HepG2 (cell line): ENCODE measurements around the gene C1QTNF12. TPM values are rescaled to one million over a fixed set of nuclear protein-coding genes. Genes with fewer than 3 reads are reported as not detected.
A peak's percentile ranks its signal among the peaks of the same experiment; 100 is the strongest.

ENCODE experiments used
- ATAC-seq: fragments of 200-7000 bp; cut with Tn5 transposase; 3 replicates; pipeline ENCODE4 v1.9.1; 2020; ENCODE audit warnings: mild to moderate bottlenecking, moderate library complexity
- BruUV-seq: library from RNA; stranded (reverse); fragments of 400-500 nt; replicated peaks from 2 replicates; lab custom pipeline; 2021; lab: Mats Ljungman, UMichigan
- CTCF ChIA-PET: fragments of 300-600 bp; formaldehyde crosslinking; extraction: SDS; loops from one replicate; lab custom pipeline; 2021; ENCODE audit warnings: low total read pairs, inconsistent platforms, low intra/inter-chr PET ratio; lab: Yijun Ruan, JAX
- POLR2A ChIA-PET: fragments of 350-600 bp; sonication (Branson Sonifier 250); formaldehyde crosslinking; loops from one replicate; lab custom pipeline; 2020; ENCODE audit warnings: antibody characterized with exemption, inconsistent platforms; lab: Yijun Ruan, JAX
- DNase-seq: peaks from one replicate; pipeline ENCODE4 v3.0.0-alpha.2; 2015; ENCODE audit warnings: low spot score
- FAIRE-seq: peaks from 3 replicates; lab custom pipeline; 2011; peaks lifted over from hg19 to GRCh38; lab: Jason Lieb, UNC
- H2AFZ ChIP-seq: one replicate; pipeline ENCODE4 v1.6.1; 2011; ENCODE audit warnings: low read length, inconsistent platforms
- H3K27ac ChIP-seq: fragments of 300-600 bp; 3 replicates; pipeline ENCODE4 v1.8.0; 2011; ENCODE audit warnings: mixed run types, mild to moderate bottlenecking, mixed read lengths, low read length, inconsistent platforms; ENCODE audit not compliant: insufficient read depth; ENCODE audit errors: extremely low read length
- H3K27me3 ChIP-seq, 2 experiments: fragments of 200-600 bp in 1 of 2; 2 replicates in 1 of 2; 3 replicates in 1 of 2; pipeline versions ENCODE4 v1.6.0 to v1.8.0; 2011; ENCODE audit warnings: low read length in 2 of 2, mild to moderate bottlenecking in 2 of 2, moderate library complexity in 2 of 2, inconsistent platforms in 1 of 2; ENCODE audit not compliant: insufficient read depth in 2 of 2, control insufficient read depth in 1 of 2
- H3K36me3 ChIP-seq, 2 experiments: fragments of 200-600 bp in 1 of 2; replicated peaks in 1 of 2; 2 replicates in 1 of 2; 3 replicates in 1 of 2; pipeline versions ENCODE4 v1.5.1 to v1.8.0; 2011; ENCODE audit warnings: low read length in 2 of 2, inconsistent platforms in 1 of 2; ENCODE audit not compliant: insufficient read depth in 2 of 2, control insufficient read depth in 1 of 2
- H3K4me1 ChIP-seq: 2 replicates; pipeline ENCODE4 v1.5.1; 2012; ENCODE audit warnings: low read length, inconsistent platforms; ENCODE audit not compliant: insufficient read depth
- H3K4me2 ChIP-seq: 2 replicates; pipeline ENCODE4 v1.6.0; 2011; ENCODE audit warnings: low read depth, low read length, inconsistent platforms
- H3K4me3 ChIP-seq, 3 experiments: fragments of 200-600 bp in 1 of 3; sonication (generic), shearing (Covaris generic) in 1 of 3; replicated peaks in 1 of 3; 2 replicates each; pipeline ENCODE4 v1.5.1; 2011 to 2016; ENCODE audit warnings: low read length in 3 of 3, inconsistent platforms in 2 of 3, low read depth in 2 of 3, mild to moderate bottlenecking in 2 of 3, control low read depth in 1 of 3, mixed read lengths in 1 of 3; ENCODE audit not compliant: insufficient read depth in 1 of 3
- H3K79me2 ChIP-seq: one replicate; pipeline ENCODE4 v1.6.1; 2011; ENCODE audit warnings: low read length, inconsistent platforms; ENCODE audit not compliant: insufficient read depth
- H3K9ac ChIP-seq: 2 replicates; pipeline ENCODE4 v1.6.0; 2011; ENCODE audit warnings: mild to moderate bottlenecking, low read depth, low read length, inconsistent platforms; ENCODE audit not compliant: insufficient read depth
- H3K9me3 ChIP-seq: 2 replicates; pipeline ENCODE4 v1.5.1; 2012; ENCODE audit warnings: mild to moderate bottlenecking, low read length
- H4K20me1 ChIP-seq: 2 replicates; pipeline ENCODE4 v1.6.0; 2011; ENCODE audit warnings: inconsistent platforms, mild to moderate bottlenecking, low read length, moderate library complexity; ENCODE audit not compliant: insufficient read depth
- AGO1 ChIP-seq: fragments of 200-400 bp; formaldehyde crosslinking; IDR thresholded peaks from 2 replicates; pipeline ENCODE4 v1.6.1; 2017; ENCODE audit warnings: mild to moderate bottlenecking, low read depth, low read length, moderate library complexity; ENCODE audit not compliant: poor library complexity, severe bottlenecking
- AKAP8 ChIP-seq: sonication (generic); formaldehyde crosslinking; IDR thresholded peaks from 2 replicates; pipeline ENCODE4 v1.5.1; 2020; ENCODE audit warnings: mild to moderate bottlenecking, missing genetic modification reagents
- ARNT2 ChIP-seq: sonication (generic); formaldehyde crosslinking; IDR thresholded peaks from 2 replicates; pipeline ENCODE4 v1.8.0; 2022; ENCODE audit warnings: mild to moderate bottlenecking, low read depth, missing genetic modification reagents, moderate library complexity
- HDAC1 ChIP-seq: sonication (generic); formaldehyde crosslinking; IDR thresholded peaks from 2 replicates; pipeline ENCODE4 v1.5.1; 2020; ENCODE audit warnings: mild to moderate bottlenecking, missing genetic modification reagents
- HDAC6 ChIP-seq: fragments of 200-600 bp; sonication (generic); IDR thresholded peaks from 2 replicates; pipeline ENCODE4 v1.7.0; 2017; ENCODE audit warnings: mild to moderate bottlenecking, antibody characterized with exemption, low read length, low read depth
- ISX ChIP-seq: sonication (generic); formaldehyde crosslinking; conservative IDR thresholded peaks from 2 replicates; pipeline ENCODE4 v1.5.0; 2020; ENCODE audit warnings: missing genetic modification reagents
- KAT2B ChIP-seq: fragments of 150-350 bp; IDR thresholded peaks from 2 replicates; pipeline ENCODE4 v1.6.1; 2014; ENCODE audit warnings: low read depth, low read length, borderline replicate concordance
- MAX ChIP-seq: IDR thresholded peaks from 2 replicates; pipeline ENCODE4 v1.6.1; 2012; ENCODE audit warnings: inconsistent platforms
- SATB2 ChIP-seq: sonication (generic); formaldehyde crosslinking; IDR thresholded peaks from 2 replicates; pipeline ENCODE4 v1.5.0; 2020; ENCODE audit warnings: missing genetic modification reagents
- ZFP91 ChIP-seq: sonication (generic); formaldehyde crosslinking; IDR thresholded peaks from 2 replicates; pipeline ENCODE4 v1.9.0; 2022; ENCODE audit warnings: missing genetic modification reagents, mild to moderate bottlenecking, borderline replicate concordance
- ZFX ChIP-seq: sonication (generic); formaldehyde crosslinking; IDR thresholded peaks from 2 replicates; pipeline ENCODE4 v1.4.0; 2020; ENCODE audit warnings: mild to moderate bottlenecking, low read depth, missing genetic modification reagents, moderate library complexity
- ZGPAT ChIP-seq: IDR thresholded peaks from 2 replicates; pipeline ENCODE4 v1.6.1; 2016; ENCODE audit warnings: mild to moderate bottlenecking
- ZNF263 ChIP-seq: sonication (generic); formaldehyde crosslinking; IDR thresholded peaks from 2 replicates; pipeline ENCODE4 v1.4.0; 2020; ENCODE audit warnings: missing genetic modification reagents
- ZNF275 ChIP-seq: sonication (generic); formaldehyde crosslinking; IDR thresholded peaks from 2 replicates; pipeline ENCODE4 v1.8.0; 2022; ENCODE audit warnings: missing genetic modification reagents, mild to moderate bottlenecking, inconsistent platforms, borderline replicate concordance
- ZNF33B ChIP-seq: sonication (generic); formaldehyde crosslinking; IDR thresholded peaks from 2 replicates; pipeline ENCODE4 v1.5.1; 2020; ENCODE audit warnings: mild to moderate bottlenecking, missing genetic modification reagents
- ZNF432 ChIP-seq: sonication (generic); formaldehyde crosslinking; IDR thresholded peaks from 2 replicates; pipeline ENCODE4 v1.5.0; 2020; ENCODE audit warnings: missing genetic modification reagents, mild to moderate bottlenecking, borderline replicate concordance
- ZNF687 ChIP-seq: sonication (generic); formaldehyde crosslinking; IDR thresholded peaks from 2 replicates; pipeline ENCODE4 v1.5.1; 2020; ENCODE audit warnings: mild to moderate bottlenecking, missing genetic modification reagents, moderate library complexity
- WGBS: methylation state at CpG from one replicate; pipeline ENCODE4 v1.1.6; 2017; ENCODE audit warnings: low lambda C conversion rate; 5-methylcytosine and 5-hydroxymethylcytosine counted together
- in situ Hi-C: cut with HindIII; loops from 2 replicates; pipeline ENCODE4 v1.10.0; 2017; ENCODE audit warnings: low pct_unique_long_range_greater_than_20kb; ENCODE audit not compliant: extremely low pct_ligation_motif_present
- intact Hi-C: fragments of 100-400 bp; cut with micrococcal nuclease; formaldehyde crosslinking; loops from one replicate; pipeline ENCODE4 v1.10.0; 2022; ENCODE audit not compliant: unreplicated experiment
- polyA plus RNA-seq, 8 experiments: library from polyadenylated mRNA; depleted of rRNA in 3 of 8; stranded (reverse) in 7 of 8; unstranded in 1 of 8; fragments of >200 nt; fragmentation: Illumina TruSeq in 4 of 8; extraction: Trizol in 4 of 8; gene quantifications; 2 replicates each; pipeline versions ENCODE4 v1.2.1 to v1.2.3, GENCODE V29; 2011 to 2016; ENCODE audit warnings: low read depth in 4 of 8, missing spikeins in 1 of 8, mixed read lengths in 1 of 8; ENCODE audit not compliant: insufficient read depth in 1 of 8
- total RNA-seq, 5 experiments: library from RNA; depleted of rRNA; stranded (reverse); fragments of >200 nt; fragmentation: Illumina TruSeq; extraction: Trizol; gene quantifications; 2 replicates each; pipeline ENCODE4 v1.2.3, GENCODE V29; 2016; ENCODE audit warnings: low read depth in 1 of 5

Gene C1QTNF12
- total and polyA plus RNA-seq, 2 of the 13 experiments (the other 11 are each of a cell fraction or from before 2014, with no cell fraction given) = 0.18 to 0.64 TPM

GRCh38 chr1:1243807-1244191, 2.7 kb downstream of the C1QTNF12 start:
- peaks cover 32% of the 10 kb centered on the region for H3K4me1 ChIP-seq
- DNase-seq = no peak
- peak overlapping the region in 2 of 3 experiments; percentile 15 to 52; a peak in 2 of 6 replicates for H3K4me3 ChIP-seq
- ChIA-PET CTCF (no interaction called here), POLR2A (no interaction called here)
- H3K27ac ChIP-seq = no peak overlapping the region
- H2AFZ ChIP-seq = no peak overlapping the region
- no peak for FAIRE-seq
- no peaks in the 10 kb centered on the region for H3K9me3 ChIP-seq
- H3K9ac ChIP-seq = no peak overlapping the region
- 17% methylated on average over 7 of the region's 23 CpGs for WGBS
- peak; percentile 12 for ATAC-seq
- no TSS peak for BruUV-seq
- H3K4me2 ChIP-seq = peak overlapping the region; percentile 67
- intact Hi-C loops (no loop called here), in situ Hi-C loops (no loop called here)
- H3K36me3 ChIP-seq = no peaks in the 10 kb centered on the region
- no peaks in the 10 kb centered on the region for H4K20me1 ChIP-seq
- H3K79me2 ChIP-seq = no peaks in the 10 kb centered on the region
- H3K27me3 ChIP-seq = no peaks in the 10 kb centered on the region
- TF ChIP-seq MAX (no peak), KAT2B (no peak), ISX (no peak), ARNT2 (no peak), AGO1 (peak; percentile 88), ZFP91 (0 out of 2 replicates have a peak, but pooled peaks have one; percentile 3), SATB2 (CRISPR knock-in tag) (no peak), ZNF432 (CRISPR knock-in tag) (no peak), HDAC1 (CRISPR knock-in tag) (no peak), HDAC6 (no peak), ZNF33B (no peak), ZFX (CRISPR knock-in tag) (peak; percentile 26; the same call in 1 of the 2 replicates), ZGPAT (CRISPR knock-in tag) (0 out of 2 replicates have a peak, but pooled peaks have one; percentile 18), ZNF275 (CRISPR knock-in tag) (no peak), ZNF263 (CRISPR knock-in tag) (no peak), AKAP8 (CRISPR knock-in tag) (peak; percentile 96), ZNF687 (CRISPR knock-in tag) (peak; percentile 63; the same call in 1 of the 2 replicates)
